NCI-H2196 treated with DMSO at 0.1 percent for 48 hours (cell line): ENCODE results near the gene LAP3.
"Not testable (repeated sequence)": the region's sequence is repeated elsewhere in the genome, so short reads cannot be mapped to it uniquely, and the experiment has no call there.

Experiments used
- DNase-seq: peaks from one replicate; lab custom pipeline; 2025; ENCODE audit not compliant: unreplicated experiment; lab: John Stamatoyannopoulos, UW

Gene LAP3

GRCh38 chr4:17561195-17561909 lies 15.6 kb upstream of the LAP3 start:
- no peak for DNase-seq

- no peak for DNase-seq
Measured at GRCh38 chr4:17562157-17562556, 14.8 kb upstream of the LAP3 start.

- no peak for DNase-seq
Measured at GRCh38 chr4:17565846-17566245, 11.2 kb upstream of the LAP3 start.

- no peak for DNase-seq
Measured at GRCh38 chr4:17567271-17567670, 9.7 kb upstream of the LAP3 start.

- DNase-seq = no peak
Measured at GRCh38 chr4:17574206-17574605, 2.8 kb upstream of the LAP3 start.

GRCh38 chr4:17575177-17575576 lies 1.8 kb upstream of the LAP3 start:
- not testable (repeated sequence) for DNase-seq

GRCh38 chr4:17577665-17578481 lies 875 bp downstream of the LAP3 start:
- no peak for DNase-seq

GRCh38 chr4:17578482-17578891 lies 1.5 kb downstream of the LAP3 start:
- DNase-seq = no peak

GRCh38 chr4:17580969-17581368 lies 4.0 kb downstream of the LAP3 start:
- no peak for DNase-seq

- no peak for DNase-seq
Measured at GRCh38 chr4:17583276-17583675, 6.3 kb downstream of the LAP3 start.

GRCh38 chr4:17583941-17584340 lies 6.9 kb downstream of the LAP3 start:
- no peak for DNase-seq

- no peak for DNase-seq
Measured at GRCh38 chr4:17584521-17585213, 7.7 kb downstream of the LAP3 start.

- no peak for DNase-seq
Measured at GRCh38 chr4:17587094-17587822, 10.3 kb downstream of the LAP3 start.

GRCh38 chr4:17589355-17589754 lies 12.4 kb downstream of the LAP3 start:
- no peak for DNase-seq

GRCh38 chr4:17595471-17596005 lies 18.5 kb downstream of the LAP3 start:
- no peak for DNase-seq

- peak; percentile 25 for DNase-seq
Measured at GRCh38 chr4:17597517-17597916, 20.5 kb downstream of the LAP3 start.

GRCh38 chr4:17599826-17600225 lies 22.8 kb downstream of the LAP3 start:
- DNase-seq = no peak

GRCh38 chr4:17605236-17605635 lies 28.2 kb downstream of the LAP3 start:
- no peak for DNase-seq

- DNase-seq = no peak
Measured at GRCh38 chr4:17613761-17614415, 36.9 kb downstream of the LAP3 start.
